Measurements from ENCODE around the gene PRTN3.

Gene PRTN3

GRCh38 chr19:805600-806550, 34.9 kb upstream of the PRTN3 start:
- DNase-seq: no peak
- Histone ChIP-seq H3K56ac (ENCODE audit: low read length) (no peak overlapping the region), H3K79me2 (ENCODE audit: control insufficient read depth, insufficient read depth, low read length) (peaks cover 69% of the 10 kb centered on the region), H3K4me3 (ENCODE audit: low read length) (no peak overlapping the region), H3K4me2 (ENCODE audit: low read length) (no peak overlapping the region), H4K8ac (ENCODE audit: low read depth, low read length) (no peak overlapping the region), H3K79me1 (ENCODE audit: low read length) (peaks cover 15% of the 10 kb centered on the region), H3K27ac (ENCODE audit: low read depth, low read length) (no peak overlapping the region), H2BK15ac (replicated peaks; ENCODE audit: low read depth) (no peak overlapping the region), H3K9ac (ENCODE audit: low read length) (no peak overlapping the region), H3K4ac (ENCODE audit: low read depth, low read length) (no peak overlapping the region), H2BK5ac (ENCODE audit: low read length) (no peak overlapping the region), H2AK5ac (ENCODE audit: low read length) (no peak overlapping the region), H4K5ac (ENCODE audit: low read length) (no peak overlapping the region), H3K23ac (ENCODE audit: low read length) (no peak overlapping the region), H3K36me3 (ENCODE audit: control insufficient read depth, insufficient read depth, low read length) (peaks cover 47% of the 10 kb centered on the region), H2BK120ac (ENCODE audit: low read depth, low read length) (no peak overlapping the region), H3K27me3 (ENCODE audit: insufficient read depth, low read length, poor library complexity) (no peaks in the 10 kb centered on the region), H3K18ac (ENCODE audit: low read length) (no peak overlapping the region), H3K4me1 (ENCODE audit: control insufficient read depth, low read depth, low read length) (no peaks in the 10 kb centered on the region)
- WGBS (ENCODE audit: extremely low coverage, insufficient coverage, low lambda C conversion rate): no CpG with 5 or more reads among the region's 93 CpGs

- no peak overlapping the region for H4K5ac ChIP-seq (ENCODE audit: low read length)
- peaks cover 15% of the 10 kb centered on the region for H3K79me1 ChIP-seq (ENCODE audit: low read length)
- no peak overlapping the region for H2AK5ac ChIP-seq (ENCODE audit: low read length)
- H3K4me3 ChIP-seq (ENCODE audit: low read length): no peak overlapping the region
- H3K4me2 ChIP-seq (ENCODE audit: low read length): no peak overlapping the region
- no peak overlapping the region for H3K56ac ChIP-seq (ENCODE audit: low read length)
- DNase-seq: no peak
- no peak overlapping the region for H2BK120ac ChIP-seq (ENCODE audit: low read depth, low read length)
- H3K27ac ChIP-seq (ENCODE audit: low read depth, low read length): no peak overlapping the region
- H3K18ac ChIP-seq (ENCODE audit: low read length): no peak overlapping the region
- no peak overlapping the region for H3K9ac ChIP-seq (ENCODE audit: low read length)
- WGBS (ENCODE audit: extremely low coverage, insufficient coverage, low lambda C conversion rate): no CpG with 5 or more reads among the region's 34 CpGs
- no peaks in the 10 kb centered on the region for H3K4me1 ChIP-seq (ENCODE audit: control insufficient read depth, low read depth, low read length)
- no peak overlapping the region for H2BK15ac ChIP-seq (replicated peaks; ENCODE audit: low read depth)
- H3K79me2 ChIP-seq (ENCODE audit: control insufficient read depth, insufficient read depth, low read length): peaks cover 58% of the 10 kb centered on the region
- no peak overlapping the region for H3K23ac ChIP-seq (ENCODE audit: low read length)
- no peaks in the 10 kb centered on the region for H3K27me3 ChIP-seq (ENCODE audit: insufficient read depth, low read length, poor library complexity)
- H2BK5ac ChIP-seq (ENCODE audit: low read length): no peak overlapping the region
- H3K36me3 ChIP-seq (ENCODE audit: control insufficient read depth, insufficient read depth, low read length): peaks cover 47% of the 10 kb centered on the region
- no peak overlapping the region for H4K8ac ChIP-seq (ENCODE audit: low read depth, low read length)
- no peak overlapping the region for H3K4ac ChIP-seq (ENCODE audit: low read depth, low read length)
These were observed 33.9 kb upstream of the PRTN3 start for GRCh38 chr19:806815-807421.

- Histone ChIP-seq H3K4me1 (ENCODE audit: control insufficient read depth, low read depth, low read length) (no peaks in the 10 kb centered on the region), H3K27me3 (ENCODE audit: insufficient read depth, low read length, poor library complexity) (no peaks in the 10 kb centered on the region), H3K23ac (ENCODE audit: low read length) (no peak overlapping the region), H4K8ac (ENCODE audit: low read depth, low read length) (no peak overlapping the region), H3K36me3 (ENCODE audit: control insufficient read depth, insufficient read depth, low read length) (peaks cover 47% of the 10 kb centered on the region), H2BK5ac (ENCODE audit: low read length) (no peak overlapping the region), H3K79me2 (ENCODE audit: control insufficient read depth, insufficient read depth, low read length) (peaks cover 49% of the 10 kb centered on the region), H3K4me3 (ENCODE audit: low read length) (no peak overlapping the region), H3K27ac (ENCODE audit: low read depth, low read length) (no peak overlapping the region), H3K18ac (ENCODE audit: low read length) (no peak overlapping the region), H2BK15ac (replicated peaks; ENCODE audit: low read depth) (no peak overlapping the region), H3K79me1 (ENCODE audit: low read length) (peaks cover 15% of the 10 kb centered on the region), H3K56ac (ENCODE audit: low read length) (no peak overlapping the region), H4K5ac (ENCODE audit: low read length) (no peak overlapping the region), H3K4me2 (ENCODE audit: low read length) (no peak overlapping the region), H2BK120ac (ENCODE audit: low read depth, low read length) (no peak overlapping the region), H3K4ac (ENCODE audit: low read depth, low read length) (no peak overlapping the region), H2AK5ac (ENCODE audit: low read length) (no peak overlapping the region), H3K9ac (ENCODE audit: low read length) (no peak overlapping the region)
- no peak for DNase-seq
- 100% methylated on average over 1 of the region's 44 CpGs for WGBS (ENCODE audit: extremely low coverage, insufficient coverage, low lambda C conversion rate)
These were observed 33.0 kb upstream of the PRTN3 start for GRCh38 chr19:807627-808422.

- Histone ChIP-seq H3K18ac (ENCODE audit: low read length) (no peak overlapping the region), H3K79me2 (ENCODE audit: control insufficient read depth, insufficient read depth, low read length) (peaks cover 43% of the 10 kb centered on the region), H3K9ac (ENCODE audit: low read length) (no peak overlapping the region), H3K23ac (ENCODE audit: low read length) (no peak overlapping the region), H2AK5ac (ENCODE audit: low read length) (no peak overlapping the region), H3K4me1 (ENCODE audit: control insufficient read depth, low read depth, low read length) (no peaks in the 10 kb centered on the region), H3K79me1 (ENCODE audit: low read length) (peaks cover 15% of the 10 kb centered on the region), H4K8ac (ENCODE audit: low read depth, low read length) (no peak overlapping the region), H3K36me3 (ENCODE audit: control insufficient read depth, insufficient read depth, low read length) (peaks cover 48% of the 10 kb centered on the region), H3K4ac (ENCODE audit: low read depth, low read length) (no peak overlapping the region), H3K4me2 (ENCODE audit: low read length) (no peak overlapping the region), H2BK15ac (replicated peaks; ENCODE audit: low read depth) (no peak overlapping the region), H3K4me3 (ENCODE audit: low read length) (no peak overlapping the region), H2BK5ac (ENCODE audit: low read length) (no peak overlapping the region), H4K5ac (ENCODE audit: low read length) (no peak overlapping the region), H3K27ac (ENCODE audit: low read depth, low read length) (no peak overlapping the region), H2BK120ac (ENCODE audit: low read depth, low read length) (no peak overlapping the region), H3K27me3 (ENCODE audit: insufficient read depth, low read length, poor library complexity) (no peaks in the 10 kb centered on the region), H3K56ac (ENCODE audit: low read length) (no peak overlapping the region)
- WGBS (ENCODE audit: extremely low coverage, insufficient coverage, low lambda C conversion rate): no CpG with 5 or more reads among the region's 26 CpGs
- no peak for DNase-seq
These were observed 32.4 kb upstream of the PRTN3 start for GRCh38 chr19:808423-808775.

GRCh38 chr19:810077-810855, 30.5 kb upstream of the PRTN3 start:
- Histone ChIP-seq H3K23ac (ENCODE audit: low read length) (no peak overlapping the region), H3K4me1 (ENCODE audit: control insufficient read depth, low read depth, low read length) (no peaks in the 10 kb centered on the region), H3K4ac (ENCODE audit: low read depth, low read length) (no peak overlapping the region), H2AK5ac (ENCODE audit: low read length) (no peak overlapping the region), H3K27me3 (ENCODE audit: insufficient read depth, low read length, poor library complexity) (no peaks in the 10 kb centered on the region), H3K79me2 (ENCODE audit: control insufficient read depth, insufficient read depth, low read length) (peaks cover 25% of the 10 kb centered on the region), H3K9ac (ENCODE audit: low read length) (no peak overlapping the region), H3K56ac (ENCODE audit: low read length) (no peak overlapping the region), H3K4me3 (ENCODE audit: low read length) (no peak overlapping the region), H3K79me1 (ENCODE audit: low read length) (peaks cover 13% of the 10 kb centered on the region), H4K5ac (ENCODE audit: low read length) (no peak overlapping the region), H3K36me3 (ENCODE audit: control insufficient read depth, insufficient read depth, low read length) (peaks cover 39% of the 10 kb centered on the region), H3K4me2 (ENCODE audit: low read length) (no peak overlapping the region), H4K8ac (ENCODE audit: low read depth, low read length) (no peak overlapping the region), H2BK5ac (ENCODE audit: low read length) (no peak overlapping the region), H2BK120ac (ENCODE audit: low read depth, low read length) (no peak overlapping the region), H3K27ac (ENCODE audit: low read depth, low read length) (no peak overlapping the region), H2BK15ac (replicated peaks; ENCODE audit: low read depth) (no peak overlapping the region), H3K18ac (ENCODE audit: low read length) (no peak overlapping the region)
- no peak for DNase-seq
- no CpG with 5 or more reads among the region's 30 CpGs for WGBS (ENCODE audit: extremely low coverage, insufficient coverage, low lambda C conversion rate)

All from mesendoderm (in vitro differentiated cells).